HepG2 (cell line): ENCODE measurements around the gene SMYD5. TPM values are rescaled to one million over a fixed set of nuclear protein-coding genes. Genes with fewer than 3 reads are reported as not detected.

Experiments used
- CEBPG ChIP-seq: IDR thresholded peaks from 2 replicates; pipeline ENCODE4 v1.6.1; 2016
- ELF3 ChIP-seq: IDR thresholded peaks from 2 replicates; pipeline ENCODE4 v1.6.1; 2016; ENCODE audit warnings: missing genetic modification reagents, missing compliant biosample characterization
- FLYWCH1 ChIP-seq: sonication (generic); formaldehyde crosslinking; IDR thresholded peaks from 2 replicates; pipeline ENCODE4 v1.8.1; 2023; ENCODE audit warnings: mild to moderate bottlenecking, missing genetic modification reagents
- GFI1 ChIP-seq: sonication (generic); formaldehyde crosslinking; IDR thresholded peaks from 2 replicates; pipeline ENCODE4 v1.5.0; 2020; ENCODE audit warnings: missing genetic modification reagents, mild to moderate bottlenecking, borderline replicate concordance
- HIC2 ChIP-seq: sonication (generic); formaldehyde crosslinking; IDR thresholded peaks from 2 replicates; pipeline ENCODE4 v1.9.0; 2022; ENCODE audit warnings: low read depth, missing genetic modification reagents
- MEF2D ChIP-seq: sonication (generic); formaldehyde crosslinking; IDR thresholded peaks from 2 replicates; pipeline ENCODE4 v1.5.1; 2020; ENCODE audit warnings: mild to moderate bottlenecking, missing genetic modification reagents
- MYC ChIP-seq: sonication (generic); formaldehyde crosslinking; IDR thresholded peaks from 2 replicates; pipeline ENCODE4 v1.9.0; 2021; ENCODE audit warnings: missing genetic modification reagents, borderline replicate concordance
- NR1H2 ChIP-seq: sonication (generic); formaldehyde crosslinking; IDR thresholded peaks from 2 replicates; pipeline ENCODE4 v1.8.1; 2022; ENCODE audit warnings: low read depth, missing genetic modification reagents, borderline replicate concordance
- PATZ1 ChIP-seq: sonication (generic); formaldehyde crosslinking; IDR thresholded peaks from 2 replicates; pipeline ENCODE4 v1.4.0; 2020; ENCODE audit warnings: missing genetic modification reagents
- SALL1 ChIP-seq: sonication (generic); formaldehyde crosslinking; IDR thresholded peaks from 2 replicates; pipeline ENCODE4 v1.8.0; 2022; ENCODE audit warnings: mild to moderate bottlenecking, missing genetic modification reagents
- SETDB1 ChIP-seq: sonication (generic); formaldehyde crosslinking; IDR thresholded peaks from 2 replicates; pipeline ENCODE4 v1.5.1; 2020; ENCODE audit warnings: missing genetic modification reagents, mild to moderate bottlenecking, borderline replicate concordance
- SMYD3 ChIP-seq: sonication (generic); formaldehyde crosslinking; IDR thresholded peaks from 2 replicates; pipeline ENCODE4 v1.8.1; 2023; ENCODE audit warnings: mild to moderate bottlenecking, missing genetic modification reagents
- ZBTB20 ChIP-seq: sonication (generic); formaldehyde crosslinking; IDR thresholded peaks from 2 replicates; pipeline ENCODE4 v1.8.1; 2023; ENCODE audit warnings: missing genetic modification reagents, low read depth, mild to moderate bottlenecking, borderline replicate concordance
- ZC3H4 ChIP-seq: sonication (generic); formaldehyde crosslinking; IDR thresholded peaks from 2 replicates; pipeline ENCODE4 v1.4.0; 2020; ENCODE audit warnings: missing genetic modification reagents, borderline replicate concordance
- ZMYM2 ChIP-seq: sonication (generic); formaldehyde crosslinking; IDR thresholded peaks from 2 replicates; pipeline ENCODE4 v1.8.0; 2022; ENCODE audit warnings: mild to moderate bottlenecking, missing genetic modification reagents
- ZNF234 ChIP-seq: sonication (generic); formaldehyde crosslinking; conservative IDR thresholded peaks from 2 replicates; pipeline ENCODE4 v1.5.1; 2020; ENCODE audit warnings: mild to moderate bottlenecking, missing genetic modification reagents
- ZNF431 ChIP-seq: sonication (generic); formaldehyde crosslinking; IDR thresholded peaks from 2 replicates; pipeline ENCODE4 v1.9.0; 2022; ENCODE audit warnings: missing genetic modification reagents, low read depth, mild to moderate bottlenecking, borderline replicate concordance
- ZNF563 ChIP-seq: sonication (generic); formaldehyde crosslinking; IDR thresholded peaks from 2 replicates; pipeline ENCODE4 v1.8.0; 2022; ENCODE audit warnings: mild to moderate bottlenecking, moderate library complexity, missing genetic modification reagents
- ZNF619 ChIP-seq: sonication (generic); formaldehyde crosslinking; IDR thresholded peaks from 2 replicates; pipeline ENCODE4 v1.4.0; 2020; ENCODE audit warnings: mild to moderate bottlenecking, missing genetic modification reagents
- ZNF747 ChIP-seq: sonication (generic); formaldehyde crosslinking; IDR thresholded peaks from 2 replicates; pipeline ENCODE4 v1.8.1; 2023; ENCODE audit warnings: missing genetic modification reagents, mild to moderate bottlenecking, borderline replicate concordance
- ZSCAN12 ChIP-seq: sonication (generic); formaldehyde crosslinking; IDR thresholded peaks from 2 replicates; pipeline ENCODE4 v1.9.0; 2021; ENCODE audit warnings: mild to moderate bottlenecking, missing genetic modification reagents
- polyA plus RNA-seq, 8 experiments: library from polyadenylated mRNA; depleted of rRNA in 3 of 8; stranded (reverse) in 7 of 8; unstranded in 1 of 8; fragments of >200 nt; fragmentation: Illumina TruSeq in 4 of 8; extraction: Trizol in 4 of 8; gene quantifications; 2 replicates each; pipeline versions ENCODE4 v1.2.1 to v1.2.3, GENCODE V29; 2011 to 2016; ENCODE audit warnings: low read depth in 4 of 8, missing spikeins in 1 of 8, mixed read lengths in 1 of 8; ENCODE audit not compliant: insufficient read depth in 1 of 8
- total RNA-seq, 5 experiments: library from RNA; depleted of rRNA; stranded (reverse); fragments of >200 nt; fragmentation: Illumina TruSeq; extraction: Trizol; gene quantifications; 2 replicates each; pipeline ENCODE4 v1.2.3, GENCODE V29; 2016; ENCODE audit warnings: low read depth in 1 of 5
- TF ChIP-seq, protein P1 (sequence below): sonication (generic); formaldehyde crosslinking; IDR thresholded peaks from 2 replicates; pipeline ENCODE4 v1.4.0; 2020; ENCODE audit warnings: missing genetic modification reagents, low read depth, mild to moderate bottlenecking, borderline replicate concordance
- TF ChIP-seq, protein P2 (sequence below): sonication (generic); formaldehyde crosslinking; IDR thresholded peaks from 2 replicates; pipeline ENCODE4 v1.8.1; 2023; ENCODE audit warnings: missing genetic modification reagents, inconsistent platforms, borderline replicate concordance

SMYD5 gene
- total and polyA plus RNA-seq, 2 of the 13 experiments (the other 11 are each of a cell fraction or from before 2014, with no cell fraction given), result 55.8 to 70.4 TPM

GRCh38 chr2:73214120-73215035, at the start of gene SMYD5 (continued):
- TF ChIP-seq, protein P1, sequence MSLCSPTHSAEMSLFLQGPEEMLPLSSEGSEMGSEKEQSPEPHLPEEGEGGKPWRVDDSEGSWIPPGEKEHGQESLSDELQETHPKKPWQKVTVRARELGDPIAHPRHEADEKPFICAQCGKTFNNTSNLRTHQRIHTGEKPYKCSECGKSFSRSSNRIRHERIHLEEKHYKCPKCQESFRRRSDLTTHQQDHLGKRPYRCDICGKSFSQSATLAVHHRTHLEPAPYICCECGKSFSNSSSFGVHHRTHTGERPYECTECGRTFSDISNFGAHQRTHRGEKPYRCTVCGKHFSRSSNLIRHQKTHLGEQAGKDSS (CRISPR knock-in tag), result no peak
- TF ChIP-seq GFI1 (CRISPR knock-in tag) (no peak; the same call in 1 of the 2 replicates), ZC3H4 (CRISPR knock-in tag) (no peak; the same call in 1 of the 2 replicates), ELF3 (0 out of 2 replicates have a peak, but pooled peaks have one; percentile 49), ZMYM2 (CRISPR knock-in tag) (no peak), ZNF563 (peak; percentile 89), SETDB1 (CRISPR knock-in tag) (no peak), HIC2 (CRISPR knock-in tag) (no peak), ZNF747 (peak; percentile 44; the same call in 1 of the 2 replicates), FLYWCH1 (CRISPR knock-in tag) (0 out of 2 replicates have a peak, but pooled peaks have one; percentile 89), CEBPG (CRISPR knock-in tag) (no peak), SALL1 (CRISPR knock-in tag) (peak; percentile 86), SMYD3 (no peak), ZSCAN12 (peak; percentile 80; the same call in 1 of the 2 replicates), ZNF234 (CRISPR knock-in tag) (peak; percentile 66; the same call in 1 of the 2 replicates), ZNF619 (CRISPR knock-in tag) (peak; percentile 73; the same call in 1 of the 2 replicates), PATZ1 (CRISPR knock-in tag) (peak; percentile 67), ZBTB20 (CRISPR knock-in tag) (peak; percentile 20; the same call in 1 of the 2 replicates), MEF2D (CRISPR knock-in tag) (peak; percentile 76; the same call in 1 of the 2 replicates), NR1H2 (peak; percentile 83; the same call in 1 of the 2 replicates), MYC (CRISPR knock-in tag) (peak; percentile 99), ZNF431 (no peak)
- TF ChIP-seq, protein P2, sequence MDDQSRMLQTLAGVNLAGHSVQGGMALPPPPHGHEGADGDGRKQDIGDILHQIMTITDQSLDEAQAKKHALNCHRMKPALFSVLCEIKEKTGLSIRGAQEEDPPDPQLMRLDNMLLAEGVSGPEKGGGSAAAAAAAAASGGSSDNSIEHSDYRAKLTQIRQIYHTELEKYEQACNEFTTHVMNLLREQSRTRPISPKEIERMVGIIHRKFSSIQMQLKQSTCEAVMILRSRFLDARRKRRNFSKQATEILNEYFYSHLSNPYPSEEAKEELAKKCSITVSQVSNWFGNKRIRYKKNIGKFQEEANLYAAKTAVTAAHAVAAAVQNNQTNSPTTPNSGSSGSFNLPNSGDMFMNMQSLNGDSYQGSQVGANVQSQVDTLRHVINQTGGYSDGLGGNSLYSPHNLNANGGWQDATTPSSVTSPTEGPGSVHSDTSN (CRISPR knock-in tag), result no peak
